22Rv1 (cell line): ENCODE results near the gene PFDN2.
A peak's percentile ranks its signal among the peaks of the same experiment; 100 is the strongest.

Experiments
- H3K27ac ChIP-seq: fragments of 450-650 bp; 2 replicates; pipeline ENCODE4 v1.5.1; 2017
- CTCF ChIP-seq: fragments of 450-650 bp; IDR thresholded peaks from 2 replicates; pipeline ENCODE4 v1.5.1; 2017; ENCODE audit warnings: mild to moderate bottlenecking
- ZFX ChIP-seq: fragments of 450-650 bp; IDR thresholded peaks from 2 replicates; pipeline ENCODE4 v1.6.1; 2017; ENCODE audit warnings: antibody characterized with exemption, borderline replicate concordance

PFDN2 gene

DNA sequence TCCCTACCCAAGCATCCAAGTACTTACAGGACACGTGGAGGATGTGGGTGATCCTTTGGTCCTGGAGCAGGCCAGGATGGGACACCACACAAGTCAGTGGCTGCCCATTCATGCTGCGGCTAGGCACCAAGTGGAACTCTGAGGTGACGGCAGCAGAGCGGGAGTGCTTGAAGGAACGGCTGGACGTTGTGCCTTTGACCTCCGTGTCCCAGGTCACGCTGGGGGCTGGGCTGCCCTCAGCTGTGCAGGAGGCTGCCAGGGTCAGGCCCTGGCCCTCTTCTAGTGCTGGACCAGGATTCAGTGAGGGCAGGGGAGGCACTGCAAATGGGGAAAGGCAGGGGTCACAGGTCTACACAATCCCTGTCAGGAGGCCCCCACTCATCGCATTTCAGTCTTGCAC, 40.4 kb downstream of the PFDN2 start:
- H3K27ac ChIP-seq = no peak overlapping the region
- TF ChIP-seq CTCF (no peak), ZFX (no peak)

DNA sequence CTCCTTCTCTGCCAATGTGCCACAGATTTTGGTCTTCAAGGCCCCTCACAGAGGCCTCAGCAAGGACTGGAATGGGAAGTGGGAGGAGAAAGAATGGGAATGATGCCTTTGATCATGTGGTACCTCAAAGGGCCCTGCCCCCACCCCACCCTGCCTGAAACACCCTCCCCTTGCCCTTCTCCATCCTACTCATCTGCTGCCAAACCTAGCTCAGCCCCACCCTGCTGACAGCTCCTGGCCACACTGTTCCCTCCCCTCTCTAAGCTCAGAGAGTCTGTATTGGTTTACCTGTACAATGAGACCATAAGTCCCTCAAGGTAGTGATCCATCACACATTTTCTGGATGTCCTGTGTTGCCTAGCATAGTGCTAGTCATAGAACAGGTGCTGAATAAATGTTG, 41.4 kb downstream of the PFDN2 start:
- H3K27ac ChIP-seq = no peak overlapping the region
- TF ChIP-seq CTCF = no peak
- TF ChIP-seq ZFX = no peak

DNA sequence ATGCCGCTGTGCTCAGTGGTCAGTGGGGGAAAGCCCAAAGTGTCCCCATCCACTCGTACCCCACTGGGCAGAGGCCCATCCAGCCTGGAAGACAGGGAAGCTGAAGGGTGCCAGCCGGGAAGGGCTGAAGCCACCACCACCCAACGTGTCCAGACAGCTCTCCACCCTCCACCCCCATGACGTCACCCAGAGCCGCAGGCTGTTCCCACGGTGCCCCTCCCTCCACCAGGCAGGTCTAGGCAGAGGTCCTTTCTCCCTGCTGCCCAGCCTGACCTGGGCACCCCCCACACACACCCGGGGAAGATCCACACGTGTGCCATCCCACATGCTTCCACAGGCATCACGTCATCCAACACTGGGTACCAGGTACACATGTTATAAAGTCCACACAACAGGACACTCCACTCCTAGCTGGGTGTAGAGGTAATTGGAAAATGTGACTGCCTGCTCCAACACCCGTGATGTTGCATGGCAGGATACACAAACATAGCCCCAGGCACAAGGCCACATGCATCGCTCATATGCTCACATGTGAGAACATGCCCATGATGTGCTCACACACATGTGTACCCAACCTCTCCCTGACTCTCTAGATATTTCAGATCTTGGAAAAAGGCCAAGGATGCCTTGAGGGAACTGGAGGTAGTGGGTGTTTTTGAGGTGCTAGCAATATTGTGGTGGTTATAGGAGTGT, 43.0 kb downstream of the PFDN2 start:
- H3K27ac ChIP-seq = no peak overlapping the region
- TF ChIP-seq CTCF = no peak
- TF ChIP-seq ZFX = no peak

- TF ChIP-seq ZFX (no peak), CTCF (no peak)
- no peak overlapping the region for H3K27ac ChIP-seq
Measured at GRCh38 chr1:161073474-161074121, 44.2 kb downstream of the PFDN2 start.

DNA sequence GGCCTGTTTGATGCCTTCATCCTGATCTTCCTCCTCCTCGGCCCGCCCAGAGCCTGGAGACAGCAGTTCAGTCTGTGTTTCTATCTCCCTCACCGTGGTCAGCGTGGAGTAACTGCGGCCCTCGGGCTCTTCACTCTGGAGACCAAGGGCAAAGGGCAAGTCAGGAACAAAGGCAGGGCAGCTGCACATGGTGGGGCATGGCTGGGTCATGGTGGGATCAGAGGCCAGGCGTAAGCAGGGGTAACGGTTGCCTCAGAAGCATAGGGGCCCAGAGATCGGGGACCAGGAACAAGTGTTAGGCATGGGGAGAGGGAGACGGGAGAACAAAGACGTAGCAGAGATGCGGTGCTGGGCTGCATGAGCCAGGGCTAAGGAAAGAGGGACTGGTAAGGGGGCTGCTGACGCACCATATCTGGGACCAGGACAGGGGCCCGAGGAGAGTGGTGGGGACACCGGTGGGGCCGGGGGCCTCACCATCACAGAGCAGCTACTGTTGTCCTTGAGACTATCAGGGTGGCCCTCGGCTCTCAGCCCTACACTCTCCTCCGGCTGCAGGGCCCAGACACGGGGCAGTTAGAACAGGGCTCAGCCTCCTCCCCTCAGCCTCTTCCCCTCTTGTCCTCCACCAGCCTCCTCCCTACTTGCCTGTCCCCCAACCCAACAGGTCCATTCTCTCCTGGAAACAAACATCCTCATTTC, 44.9 kb downstream of the PFDN2 start:
- TF ChIP-seq CTCF (no peak), ZFX (no peak)
- no peak overlapping the region for H3K27ac ChIP-seq

DNA sequence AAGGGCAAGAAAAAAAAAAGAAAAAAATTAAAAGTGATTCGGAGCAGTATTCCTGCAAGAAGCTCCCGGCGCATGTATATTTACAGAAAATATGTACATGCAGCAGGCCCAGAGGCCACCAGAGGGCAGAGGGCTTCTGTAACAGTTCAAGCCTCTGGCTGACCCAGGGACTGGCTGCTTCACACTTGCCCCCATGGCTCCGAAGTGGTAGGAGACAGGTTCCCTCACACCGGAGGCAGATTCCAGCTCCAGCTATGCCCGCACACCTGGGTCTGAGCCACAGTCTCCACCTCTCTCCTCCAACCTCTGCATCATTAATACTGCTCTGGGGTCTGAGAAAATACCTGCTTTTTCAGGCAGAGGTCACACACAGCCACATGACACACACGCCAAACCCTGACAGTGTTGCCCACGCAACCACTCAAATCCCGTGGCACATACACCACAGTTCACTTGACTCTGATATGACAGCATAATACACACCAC, 45.9 kb downstream of the PFDN2 start:
- TF ChIP-seq CTCF (peak; percentile 78), ZFX (no peak)
- H3K27ac ChIP-seq = no peak overlapping the region

GRCh38 chr1:161070761-161071160, 47.1 kb downstream of the PFDN2 start:
- TF ChIP-seq ZFX (no peak), CTCF (no peak)
- no peak overlapping the region for H3K27ac ChIP-seq
